Brain microvascular endothelial cell (primary cell): ENCODE measurements around the gene ABCD1.

Experiments
- DNase-seq: peaks from one replicate; pipeline ENCODE4 v3.0.0-alpha.2; 2020
- H3K27ac ChIP-seq: fragments of 250-450 bp; sonication (Bioruptor Pico); 2 replicates; pipeline ENCODE4 v1.5.1; 2020; ENCODE audit warnings: mild to moderate bottlenecking, moderate library complexity
- H3K27me3 ChIP-seq: fragments of 250-450 bp; sonication (Bioruptor Pico); replicated peaks from 2 replicates; pipeline ENCODE4 v1.5.1; 2020; ENCODE audit warnings: mild to moderate bottlenecking
- H3K36me3 ChIP-seq: fragments of 250-450 bp; sonication (Bioruptor Pico); replicated peaks from 2 replicates; pipeline ENCODE4 v1.5.1; 2020; ENCODE audit warnings: mild to moderate bottlenecking
- H3K4me3 ChIP-seq: 2 replicates; pipeline ENCODE4 v1.5.1; 2011; ENCODE audit warnings: low read depth, mild to moderate bottlenecking, control low read depth, low read length, moderate library complexity
- CTCF ChIP-seq: IDR thresholded peaks from 2 replicates; pipeline ENCODE4 v1.5.1; 2011; ENCODE audit warnings: low read depth, mild to moderate bottlenecking, moderate library complexity, low read length, control low read depth, inconsistent platforms; ENCODE audit errors: missing control alignments
- in situ Hi-C: cut with HindIII; loops from 2 replicates; pipeline ENCODE4 v1.10.0; 2017; ENCODE audit warnings: low sequenced_read_pairs, low pct_ligation_motif_present

The ABCD1 gene

GRCh38 chrX:153763989-153764755, 39.5 kb downstream of the ABCD1 start, which contains the start of gene PLXNB3:
Gene PLXNB3 (plus strand): TSS chrX:153764249. CDS start chrX:153765536, 1,287 bp downstream.
- DNase-seq: peak; percentile 43
- in situ Hi-C loops: no loop called here
- Histone ChIP-seq H3K36me3 (no peaks in the 10 kb centered on the region), H3K27ac (no peak within 1 kb of the TSS), H3K4me3 (peak within 1 kb of the TSS; percentile 40), H3K27me3 (no peaks in the 10 kb centered on the region)
- TF ChIP-seq CTCF: peak; percentile 84

GRCh38 chrX:153764786-153765137, 40.1 kb downstream of the ABCD1 start:
- Histone ChIP-seq H3K27me3 (no peaks in the 10 kb centered on the region), H3K4me3 (peak overlapping the region; percentile 40), H3K27ac (no peak overlapping the region), H3K36me3 (no peaks in the 10 kb centered on the region)
- TF ChIP-seq CTCF: no peak
- DNase-seq: no peak
- in situ Hi-C loops: no loop called here

- in situ Hi-C loops: no loop called here
- no peak for DNase-seq
These were observed 40.8 kb downstream of the ABCD1 start for GRCh38 chrX:153765138-153766079.

GRCh38 chrX:153766098-153766817, 41.6 kb downstream of the ABCD1 start:
- no peak for TF ChIP-seq CTCF
- in situ Hi-C loops: no loop called here
- H3K36me3 ChIP-seq: no peaks in the 10 kb centered on the region
- H3K4me3 ChIP-seq: peak overlapping the region; percentile 46
- H3K27ac ChIP-seq: peak overlapping the region; percentile 51
- H3K27me3 ChIP-seq: no peaks in the 10 kb centered on the region
- peak; percentile 55 for DNase-seq

More at GRCh38 chrX:153765138-153766079, 40.8 kb downstream of the ABCD1 start:
- Histone ChIP-seq H3K27me3 (no peaks in the 10 kb centered on the region), H3K4me3 (peak overlapping the region; percentile 46), H3K27ac (peak overlapping the region; percentile 51), H3K36me3 (no peaks in the 10 kb centered on the region)
- TF ChIP-seq CTCF: no peak

GRCh38 chrX:153766871-153767673, 42.4 kb downstream of the ABCD1 start:
- Histone ChIP-seq H3K4me3 (no peak overlapping the region), H3K27ac (no peak overlapping the region), H3K36me3 (no peaks in the 10 kb centered on the region), H3K27me3 (no peaks in the 10 kb centered on the region)
- DNase-seq: no peak
- no peak for TF ChIP-seq CTCF
- in situ Hi-C loops: no loop called here
